Stimulated activated CD8-positive, alpha-beta memory T cell treated with anti-CD3 and anti-CD28 coated beads, Interleukin-4, amount 100 ng/mL, for 1 hour (primary cell): ENCODE measurements around the gene AHSA1.

Source experiments
- DNase-seq, 2 donors: peaks; one replicate each; pipeline ENCODE4 v3.0.0-alpha.2; 2020; ENCODE audit warnings: low read depth in 2 of 2, low spot score in 1 of 2

Gene AHSA1

DNA sequence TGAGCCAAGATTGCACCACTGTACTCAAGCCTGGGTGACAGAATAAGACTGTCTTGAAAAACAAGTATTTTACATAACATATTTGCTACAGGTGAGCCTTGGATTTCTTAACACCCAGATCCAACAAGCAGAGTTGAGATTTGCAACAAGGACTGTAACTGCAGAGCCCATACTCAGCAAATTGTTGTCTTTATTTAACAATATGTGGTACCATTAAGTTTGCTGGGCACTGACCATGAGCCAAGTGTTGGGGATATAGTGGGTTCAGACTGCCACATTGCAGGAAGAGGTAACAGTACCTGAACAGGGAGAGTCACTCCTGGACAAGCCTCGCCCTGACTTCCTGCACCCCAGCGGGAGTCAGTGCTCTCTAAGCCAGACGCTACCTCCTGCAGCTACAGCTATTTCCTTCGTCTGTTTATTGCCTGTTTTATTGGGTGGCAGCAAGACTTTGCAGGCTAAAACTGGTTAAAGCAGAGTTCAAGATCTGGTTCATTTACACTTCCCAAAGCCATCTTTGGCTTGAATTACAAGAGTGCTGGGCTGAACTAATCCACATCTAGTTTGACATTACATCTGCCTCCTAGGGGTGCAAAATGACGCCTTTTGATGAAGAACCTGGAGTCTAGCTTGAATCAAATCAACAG lies 12.5 kb downstream of the AHSA1 start:
- no peak for DNase-seq

DNA sequence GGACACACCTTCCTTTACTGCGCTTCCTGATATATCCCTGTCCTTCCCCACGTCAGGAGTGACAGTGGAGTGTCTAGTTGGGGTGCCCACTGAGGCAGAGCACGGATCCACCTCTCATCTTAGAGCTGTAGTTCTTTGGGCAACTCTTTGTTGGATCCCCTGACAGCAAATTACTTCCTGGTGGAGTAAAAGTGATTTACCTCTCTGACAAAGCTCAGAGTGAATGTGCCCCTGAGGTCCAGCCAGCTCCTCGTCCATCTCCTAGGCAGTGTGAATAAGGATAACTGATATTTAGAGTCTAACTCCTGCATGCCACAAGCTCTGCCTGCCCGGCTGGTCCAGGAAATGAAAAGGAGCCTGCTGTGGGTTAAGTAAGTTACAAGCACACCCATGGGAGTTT lies 16.0 kb downstream of the AHSA1 start:
- no peak for DNase-seq

DNA sequence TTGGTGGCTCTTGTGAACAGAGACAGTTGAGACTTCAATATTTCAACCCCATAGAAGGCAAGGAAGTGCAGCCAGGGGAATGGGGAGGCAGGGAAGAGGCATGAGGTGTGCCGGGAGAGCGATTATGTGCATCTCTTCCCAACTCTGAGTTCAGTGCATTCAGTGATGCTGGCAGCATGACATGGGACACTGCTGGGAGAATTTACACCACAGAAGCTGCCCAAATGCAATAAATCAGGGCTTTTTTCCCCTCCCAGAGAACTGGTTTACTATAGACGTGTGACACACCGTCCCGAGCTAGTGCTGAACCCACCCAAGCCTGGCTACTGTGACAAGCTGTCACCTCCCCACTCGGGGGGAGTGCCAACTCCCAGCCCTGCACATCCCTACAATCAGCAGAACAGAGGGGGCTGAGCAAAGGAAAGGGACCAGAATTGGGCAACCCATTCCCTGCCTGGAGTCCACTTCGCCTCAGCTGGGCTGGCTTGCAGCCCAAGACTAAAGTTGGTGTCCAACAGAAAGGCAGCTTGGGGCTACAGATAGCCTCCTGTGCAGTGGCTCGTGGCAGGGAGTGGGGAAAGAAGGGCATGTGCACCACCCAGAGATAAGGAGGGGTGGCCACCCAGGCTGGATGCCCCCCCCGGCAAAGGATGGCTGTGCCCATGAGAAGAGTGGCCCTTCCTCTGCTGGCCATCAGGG lies 16.7 kb downstream of the AHSA1 start:
- DNase-seq = no peak

DNA sequence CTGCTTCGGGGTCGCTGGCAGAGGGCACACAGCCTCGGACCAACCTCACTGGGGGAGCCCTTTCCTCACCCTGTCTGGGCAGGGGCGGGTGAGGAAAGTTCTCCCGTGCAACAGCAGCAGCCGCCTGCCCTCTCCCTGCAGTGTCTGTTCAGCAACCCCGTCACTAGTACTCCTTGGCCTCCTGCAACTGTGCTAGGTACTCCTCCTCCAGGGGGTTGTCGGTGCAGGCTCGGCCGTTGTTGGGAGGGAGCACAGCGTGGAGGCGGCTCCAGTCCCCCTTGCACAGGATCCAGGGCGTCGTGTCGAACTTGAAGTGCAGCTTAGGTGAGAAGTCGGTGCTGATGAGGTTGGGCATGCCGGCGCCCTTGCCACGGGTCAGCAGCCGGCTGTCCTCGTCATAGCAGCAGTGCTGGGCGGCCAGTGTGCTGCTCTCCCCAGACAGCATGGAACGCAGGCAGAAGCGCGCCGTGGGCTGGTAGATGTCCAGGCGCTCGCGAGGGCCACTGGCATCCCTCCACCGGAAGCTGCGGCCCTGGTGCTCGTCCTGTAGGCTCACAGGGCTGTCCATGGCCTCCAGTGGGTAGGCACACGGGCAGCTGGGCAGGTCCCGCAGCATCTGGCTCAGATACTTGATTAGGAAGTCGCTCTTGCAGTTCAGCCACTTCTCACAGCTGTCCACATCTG lies 17.7 kb downstream of the AHSA1 start:
- no peak for DNase-seq

DNA sequence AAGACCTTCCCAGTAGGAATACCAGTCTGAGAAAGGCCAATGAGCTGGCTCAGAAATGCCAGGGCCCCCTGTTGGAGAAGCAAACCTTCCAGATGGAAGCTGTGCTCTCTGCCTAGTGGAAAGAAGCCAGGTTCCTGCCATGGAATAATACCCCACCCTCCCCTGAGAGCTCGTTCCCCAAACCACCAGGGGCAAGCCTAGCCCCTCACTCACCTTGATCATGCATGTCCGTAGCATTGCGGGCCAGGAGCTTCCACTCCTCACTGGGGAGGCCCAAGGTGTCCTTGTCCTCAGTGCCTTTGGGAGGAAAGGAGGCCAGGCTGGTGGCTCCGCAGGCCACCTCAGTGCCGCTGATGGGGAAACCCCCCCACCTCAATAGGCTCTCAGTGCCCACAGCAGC lies 20.1 kb downstream of the AHSA1 start:
- no peak for DNase-seq

DNA sequence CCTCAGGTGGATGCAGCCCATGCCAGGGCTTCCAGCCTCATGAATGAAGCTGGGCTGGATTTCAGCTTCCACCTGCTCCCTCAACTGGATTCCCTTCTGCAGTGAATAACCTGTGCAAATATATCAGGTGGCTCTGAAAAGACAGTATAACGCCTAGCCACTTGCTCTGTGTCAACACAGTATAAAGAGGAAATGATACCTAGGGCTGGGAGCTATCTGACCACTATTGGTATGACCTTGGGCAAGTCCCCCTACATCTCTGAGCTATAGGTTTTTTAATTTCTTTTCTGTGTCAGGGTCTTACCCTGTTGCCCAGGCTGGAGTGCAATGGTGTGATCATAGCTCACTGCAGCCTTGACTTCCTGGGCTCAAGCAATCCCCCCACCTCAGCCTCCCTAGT lies 20.9 kb downstream of the AHSA1 start:
- no peak for DNase-seq

DNA sequence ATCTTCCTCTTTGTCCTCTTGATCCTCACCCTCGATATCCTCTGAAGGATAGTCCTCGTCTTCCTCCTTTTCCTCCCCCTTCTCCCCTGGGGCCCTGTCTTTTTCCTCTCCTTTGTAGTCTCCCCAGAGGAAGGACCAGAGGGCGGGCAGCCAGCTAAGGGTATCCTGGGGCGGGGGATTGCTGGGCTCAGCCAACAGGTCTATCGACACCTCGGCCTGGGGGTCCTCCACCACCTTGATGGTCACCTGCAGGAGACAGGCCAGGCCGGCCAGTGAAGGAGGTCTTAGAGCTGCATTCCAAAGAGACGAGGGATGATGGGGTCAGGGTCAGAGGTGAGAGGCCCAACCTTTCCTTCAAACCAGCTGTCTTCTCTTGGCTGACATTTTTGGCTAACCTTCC lies 24.5 kb downstream of the AHSA1 start:
- DNase-seq = no peak

DNA sequence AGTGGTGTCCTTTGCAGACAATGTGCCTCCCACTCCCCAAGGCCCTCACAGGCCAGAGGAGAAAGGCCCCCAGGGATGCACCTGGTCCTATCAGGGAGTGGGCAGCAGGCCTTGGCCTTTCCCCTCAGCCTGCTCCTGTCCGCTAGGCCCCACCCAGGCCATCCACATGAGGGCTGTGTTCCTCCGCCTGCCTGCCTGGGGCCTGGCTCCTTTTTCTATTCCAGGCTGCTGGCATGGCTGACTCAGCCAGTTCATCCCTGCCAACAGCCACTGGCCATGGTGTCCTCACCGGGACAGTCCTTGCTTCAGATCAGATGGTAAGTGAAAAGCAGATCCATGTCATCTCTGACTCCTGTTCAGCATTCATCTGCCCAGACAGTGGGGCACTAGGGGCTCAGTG lies 27.4 kb downstream of the AHSA1 start:
- DNase-seq = no peak

DNA sequence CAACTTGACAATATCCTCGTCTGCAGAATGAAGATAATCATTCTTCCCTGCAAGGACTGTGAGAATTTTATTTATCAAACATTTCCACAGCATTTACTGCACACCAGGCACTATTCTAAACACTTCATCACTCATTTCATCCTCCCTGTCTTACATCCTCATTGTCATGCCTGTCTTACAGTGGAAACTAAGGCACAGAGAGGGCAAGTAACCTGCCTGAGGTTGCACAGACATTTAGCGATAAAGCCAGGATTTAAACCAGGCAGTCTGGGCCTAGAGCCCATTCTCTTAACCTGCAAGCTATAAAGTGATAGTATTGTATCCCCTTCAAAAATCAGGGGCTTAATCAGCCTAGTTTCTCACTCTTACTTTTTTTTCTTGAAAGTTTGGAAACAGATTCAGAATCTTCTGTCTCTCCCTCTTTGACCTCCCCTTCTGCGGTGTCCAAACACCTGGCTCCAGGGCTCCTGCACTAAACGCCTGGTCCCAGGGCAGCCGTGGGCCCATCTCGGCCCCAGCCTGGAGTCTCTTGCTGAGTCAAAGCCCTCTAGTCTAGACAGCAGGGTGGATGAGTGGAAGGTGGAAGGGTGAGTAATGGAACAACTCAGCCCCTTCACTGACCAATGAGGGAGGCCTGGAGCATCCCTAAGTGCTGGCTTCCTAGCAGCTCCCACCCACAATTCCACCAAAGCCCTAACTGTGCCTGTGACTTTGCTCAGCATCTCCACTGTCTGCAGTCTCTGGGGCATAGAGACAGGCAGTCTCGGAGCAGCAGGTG lies 28.2 kb downstream of the AHSA1 start:
- DNase-seq = no peak

DNA sequence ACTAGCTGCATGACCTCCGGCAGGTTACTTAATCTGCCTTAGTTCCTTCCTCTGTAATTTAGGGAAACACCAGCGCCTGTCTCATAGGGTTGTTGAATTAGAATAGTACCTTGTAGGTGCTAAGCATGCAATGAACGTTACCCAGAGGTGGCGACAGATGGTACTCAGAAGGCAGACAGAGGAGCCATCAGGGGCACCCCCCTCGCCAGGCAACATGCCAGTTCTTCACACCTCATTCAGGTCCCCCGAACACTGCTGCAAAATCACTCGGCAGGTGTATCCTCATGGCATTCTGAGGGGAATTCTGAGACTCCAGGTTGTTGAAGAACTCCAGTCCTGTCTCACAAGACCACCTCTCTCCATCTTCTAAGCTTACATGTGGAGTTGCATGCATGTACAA lies 30.7 kb downstream of the AHSA1 start:
- DNase-seq = no peak

DNA sequence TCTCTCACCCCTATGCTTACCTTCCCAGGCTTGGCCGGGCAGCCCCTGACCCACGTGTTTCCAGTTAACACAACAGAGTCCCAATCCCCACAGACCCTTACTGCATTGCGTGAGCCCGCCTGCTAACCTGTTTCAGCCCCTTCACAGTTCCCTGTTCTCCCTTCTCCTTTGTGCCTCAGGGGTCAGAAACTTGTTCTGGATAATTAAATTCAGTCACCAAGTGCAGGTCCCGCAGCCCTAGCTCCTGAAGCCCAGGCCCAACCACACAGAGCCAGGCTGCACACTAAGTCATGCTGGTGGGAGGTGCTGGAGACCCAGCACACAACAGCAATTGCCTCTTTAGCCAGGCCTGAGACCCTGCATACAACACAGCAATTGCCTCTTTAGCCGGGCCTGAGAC lies 31.1 kb downstream of the AHSA1 start:
- no peak for DNase-seq

DNA sequence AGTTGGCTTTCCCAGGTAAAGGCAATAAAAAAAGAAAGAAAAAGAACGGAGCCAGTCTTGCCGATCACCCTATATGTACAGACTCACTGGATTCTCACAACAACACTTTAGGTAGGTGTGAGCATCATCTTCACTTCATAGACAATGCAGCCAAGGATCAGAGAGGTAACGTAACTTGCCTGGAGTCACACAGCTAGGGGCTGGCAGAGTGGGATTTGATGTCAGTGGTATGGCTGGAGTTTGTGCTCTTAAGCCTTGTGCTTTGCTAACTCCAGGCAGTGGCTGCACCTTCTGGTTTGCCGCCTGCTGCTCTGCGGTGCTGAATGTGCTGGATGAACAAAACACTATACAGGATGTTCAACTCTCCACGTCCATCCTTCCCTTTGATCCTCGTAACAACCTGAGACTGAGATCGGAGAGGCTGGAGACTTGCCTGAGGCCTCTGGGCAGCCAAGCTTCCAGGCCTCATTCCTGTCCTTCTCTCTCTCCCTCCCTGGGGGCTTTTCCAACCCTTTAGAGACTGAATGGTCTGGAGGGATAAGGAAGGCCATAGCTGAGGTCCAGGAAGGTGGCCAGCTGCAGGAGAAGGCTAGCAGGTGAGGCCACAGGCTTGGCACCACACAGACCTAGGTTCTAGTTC lies 32.6 kb downstream of the AHSA1 start:
- DNase-seq = no peak

DNA sequence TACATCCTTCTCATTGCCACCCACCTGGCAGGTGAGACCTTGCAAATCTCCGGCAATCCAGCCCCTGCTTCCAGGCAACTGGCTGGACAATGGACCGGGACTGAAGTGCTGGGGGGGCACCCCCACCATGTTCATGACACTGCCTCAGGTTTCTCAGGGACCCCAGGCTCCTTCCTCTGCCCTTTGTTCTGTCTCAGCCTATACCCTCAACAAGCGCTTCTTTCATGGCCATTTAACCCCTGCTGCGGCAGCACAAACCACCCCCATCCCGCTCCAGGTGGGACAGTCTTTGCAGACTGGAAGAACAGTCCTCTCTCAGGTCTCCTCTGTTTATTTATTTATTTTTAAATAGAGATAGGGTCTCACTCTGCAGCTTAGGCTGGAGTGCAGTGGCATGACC lies 33.2 kb downstream of the AHSA1 start:
- DNase-seq = no peak

DNA sequence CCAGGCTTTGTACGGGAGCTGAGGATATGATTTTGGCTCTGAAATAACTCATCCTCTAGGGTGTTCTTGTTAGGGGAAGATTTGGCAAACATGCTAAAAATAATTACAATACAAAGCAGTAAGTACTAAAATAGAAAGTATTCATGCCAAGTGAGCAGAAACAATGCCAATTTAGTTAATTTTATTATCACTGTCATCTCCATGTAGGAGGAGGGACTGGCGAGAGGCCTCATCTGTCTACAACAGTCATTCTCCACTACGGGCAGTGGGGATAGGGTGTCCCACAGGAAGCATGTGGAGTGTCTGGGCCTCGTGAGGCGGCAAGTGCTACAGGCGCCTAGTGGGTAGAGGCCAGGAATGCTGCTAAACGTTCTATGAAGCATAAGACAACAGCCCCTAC lies 37.4 kb downstream of the AHSA1 start:
- no peak for DNase-seq

DNA sequence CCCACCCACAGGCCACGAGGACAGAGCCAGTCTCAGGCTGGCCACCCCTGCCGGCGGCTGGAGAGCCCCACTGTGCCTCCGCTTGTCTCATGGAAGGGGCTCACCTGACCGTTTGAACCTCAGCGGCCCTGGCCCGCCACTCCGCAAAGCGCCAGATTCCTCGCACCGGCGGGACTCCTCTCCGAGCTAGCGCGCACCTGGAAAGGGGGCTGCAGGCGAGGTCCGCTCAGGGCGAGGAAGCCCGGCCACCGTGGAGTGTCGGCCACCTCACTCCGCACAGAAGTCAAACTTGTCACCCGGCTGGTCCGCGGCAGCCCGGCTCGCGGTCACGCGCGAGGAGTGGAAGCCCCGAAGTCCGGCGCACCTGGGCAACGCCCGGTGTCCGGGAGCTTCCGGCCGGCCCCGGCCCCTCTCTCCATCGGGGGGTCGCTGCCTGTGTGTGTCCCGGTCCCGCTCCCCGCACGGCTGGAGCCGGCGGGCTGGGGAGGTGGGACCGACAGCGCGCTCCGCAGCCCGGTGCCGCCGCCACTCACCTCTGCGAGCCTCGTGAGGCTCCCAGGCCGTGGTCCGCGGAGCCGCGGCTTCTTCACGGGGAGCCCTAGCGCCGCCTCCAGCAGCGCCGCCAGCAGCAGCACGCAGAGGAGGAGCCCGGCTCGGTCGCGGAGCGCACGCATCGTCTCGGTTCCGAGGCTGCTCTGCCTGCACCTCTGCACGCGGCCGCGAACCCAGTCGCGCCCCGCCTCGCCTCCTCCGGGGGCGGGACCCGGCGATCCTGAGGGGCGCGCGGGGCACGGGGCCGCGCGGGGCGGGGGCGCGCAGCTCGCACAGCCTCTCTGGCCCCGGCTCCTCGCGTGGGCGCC lies 40.5 kb downstream of the AHSA1 start, which contains the start of gene ISM2:
TSS of gene ISM2 (minus strand) at position 697 of the 860 bp plus-strand sequence. CDS start at position 674, 23 bp downstream.
- no peak for DNase-seq

DNA sequence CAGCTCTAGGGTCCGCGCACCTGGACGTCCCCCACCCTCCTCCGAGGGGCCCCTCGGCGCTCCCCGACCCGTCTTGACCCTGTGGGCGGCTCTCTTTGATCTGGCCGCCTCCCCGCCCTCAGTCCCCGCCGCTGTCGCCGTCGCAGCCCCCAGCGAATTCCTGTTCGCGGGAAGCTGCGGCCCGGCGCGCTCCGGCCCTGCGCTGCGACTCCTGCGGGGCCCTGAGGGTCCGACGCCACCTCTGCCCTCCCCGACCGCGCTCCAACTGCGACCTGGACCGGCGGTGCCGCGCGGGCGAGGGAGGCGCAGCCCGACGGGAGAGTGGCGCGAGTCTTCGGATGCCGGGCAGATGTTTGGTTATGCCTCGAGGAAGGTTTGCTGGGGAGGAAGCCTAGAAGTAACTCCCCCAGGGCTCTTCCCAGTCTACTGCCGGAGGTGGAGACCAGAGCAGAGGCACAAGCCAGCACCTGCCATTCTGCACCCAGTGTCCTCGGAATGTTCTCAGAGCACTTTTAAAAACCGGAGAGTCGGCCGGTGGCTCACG lies 41.2 kb downstream of the AHSA1 start:
- no peak for DNase-seq

DNA sequence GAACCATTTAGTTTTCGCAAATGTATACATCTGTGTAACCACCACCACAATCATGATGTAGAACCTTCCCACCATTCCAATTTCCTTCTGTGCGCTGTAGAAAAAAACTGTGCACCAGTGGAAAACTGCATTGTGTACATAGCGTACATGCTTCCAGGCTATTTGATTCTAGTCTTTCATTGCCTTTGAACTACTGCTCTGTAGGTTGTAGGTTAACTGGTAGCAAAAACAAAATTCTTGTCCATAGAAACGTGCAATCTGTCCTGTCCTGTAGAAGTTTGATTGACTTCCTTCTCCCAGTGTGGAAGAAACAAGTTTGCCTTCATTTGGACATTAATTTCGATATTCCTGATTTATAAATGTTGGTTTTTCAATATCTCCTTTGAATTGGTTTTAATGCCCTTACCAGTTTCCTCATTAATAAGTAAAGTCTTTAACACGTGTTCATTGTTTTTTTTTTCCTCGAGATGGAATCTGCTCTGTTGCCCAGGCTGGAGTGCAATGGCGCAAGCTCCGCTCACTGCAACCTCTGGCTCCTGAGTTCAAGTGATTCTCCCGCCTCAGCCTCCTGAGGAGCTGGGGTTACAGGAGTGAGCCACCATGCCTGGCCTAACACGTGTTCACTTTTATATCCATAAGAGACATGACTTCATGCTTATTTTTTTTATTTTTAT lies 44.4 kb downstream of the AHSA1 start:
- DNase-seq = no peak

DNA sequence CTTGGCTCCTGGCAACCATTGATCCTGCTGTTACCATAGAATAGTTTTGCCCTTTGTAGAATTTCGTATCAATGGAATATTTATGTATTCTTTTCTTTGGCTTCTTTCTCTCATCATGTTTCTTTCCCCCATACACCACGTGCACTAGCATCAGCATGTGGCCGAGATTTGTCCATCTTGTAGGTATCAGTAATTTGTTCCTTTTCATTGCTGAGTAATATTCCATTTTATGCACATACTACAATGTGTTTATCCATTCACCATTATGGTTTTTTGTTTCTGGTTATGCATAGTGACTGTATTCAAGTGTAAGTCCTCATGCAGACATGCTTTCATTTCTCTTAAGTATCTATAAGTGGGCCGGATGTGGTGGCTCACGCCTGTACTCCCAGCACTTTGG lies 45.2 kb downstream of the AHSA1 start:
- no peak for DNase-seq

DNA sequence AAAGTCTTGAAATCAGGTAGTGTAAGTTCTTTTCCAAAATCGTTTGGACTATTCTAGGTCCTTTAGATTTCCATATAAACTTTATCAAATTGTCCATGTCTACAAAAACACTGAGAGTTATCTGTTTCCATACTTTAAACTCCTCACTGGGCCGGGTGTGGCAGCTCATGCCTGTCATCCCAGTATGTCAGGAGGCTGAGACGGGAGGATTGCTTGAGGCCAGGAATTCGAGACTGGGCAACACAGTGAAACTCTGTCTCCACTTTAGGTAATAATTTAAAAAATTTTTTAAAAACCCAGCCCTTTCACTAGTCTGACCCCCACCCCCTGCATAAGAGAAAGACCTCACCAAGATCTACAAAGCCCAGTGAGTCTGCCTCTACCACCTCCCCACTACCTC lies 47.1 kb downstream of the AHSA1 start:
- no peak for DNase-seq
